ENCODE measurements around the gene CHST8.
"Not testable (repeated sequence)": the region's sequence is repeated elsewhere in the genome, so short reads cannot be mapped to it uniquely, and the experiment has no call there.

Gene CHST8

GRCh38 chr19:33646306-33646705, 24.6 kb downstream of the CHST8 start:
- no peak for DNase-seq

- no peak for DNase-seq
Observed at GRCh38 chr19:33647146-33647545, 25.4 kb downstream of the CHST8 start.

- no peak for DNase-seq
Observed at GRCh38 chr19:33649627-33650305, 28.0 kb downstream of the CHST8 start.

GRCh38 chr19:33653684-33654083, 31.9 kb downstream of the CHST8 start:
- DNase-seq: no peak

- no peak for DNase-seq
Observed at GRCh38 chr19:33654840-33655508, 33.2 kb downstream of the CHST8 start.

- DNase-seq: no peak
Observed at GRCh38 chr19:33659835-33660234, 38.1 kb downstream of the CHST8 start.

GRCh38 chr19:33660410-33661124, 38.8 kb downstream of the CHST8 start:
- no peak for DNase-seq

- no peak for DNase-seq
Observed at GRCh38 chr19:33661336-33661735, 39.6 kb downstream of the CHST8 start.

- no peak for DNase-seq
Observed at GRCh38 chr19:33662391-33663092, 40.8 kb downstream of the CHST8 start.

- not testable (repeated sequence) for DNase-seq
Observed at GRCh38 chr19:33663316-33663715, 41.6 kb downstream of the CHST8 start.

GRCh38 chr19:33664744-33665143, 43.0 kb downstream of the CHST8 start:
- DNase-seq: no peak

- DNase-seq: no peak
Observed at GRCh38 chr19:33665776-33666595, 44.2 kb downstream of the CHST8 start.

GRCh38 chr19:33667141-33667650, 45.4 kb downstream of the CHST8 start:
- DNase-seq: no peak

- no peak for DNase-seq
Observed at GRCh38 chr19:33667881-33668280, 46.1 kb downstream of the CHST8 start.

GRCh38 chr19:33668968-33669367, 47.2 kb downstream of the CHST8 start:
- DNase-seq: no peak

GRCh38 chr19:33669376-33669775, 47.6 kb downstream of the CHST8 start:
- no peak for DNase-seq

- no peak for DNase-seq
Observed at GRCh38 chr19:33670398-33670797, 48.6 kb downstream of the CHST8 start.

- DNase-seq: no peak
Observed at GRCh38 chr19:33671211-33671610, 49.5 kb downstream of the CHST8 start.

GRCh38 chr19:33673258-33673875, 51.6 kb downstream of the CHST8 start:
- DNase-seq: no peak

- no peak for DNase-seq
Observed at GRCh38 chr19:33673996-33674625, 52.4 kb downstream of the CHST8 start.

- no peak for DNase-seq
Observed at GRCh38 chr19:33674626-33675367, 53.0 kb downstream of the CHST8 start.
